K562 (cell line): ENCODE data around the gene PACSIN1. TPM values are rescaled to one million over a fixed set of nuclear protein-coding genes. Genes with fewer than 3 reads are reported as not detected.

Experiments used
- BRD9 ChIP-seq: fragments of 450-650 bp; IDR thresholded peaks from 2 replicates; pipeline ENCODE4 v1.6.1; 2018; ENCODE audit warnings: low read depth; ENCODE audit not compliant: partially characterized antibody
- EGR1 ChIP-seq: fragments of 450-650 bp; conservative IDR thresholded peaks from 2 replicates; pipeline ENCODE4 v1.6.1; 2017; ENCODE audit warnings: mild to moderate bottlenecking
- FOSL1 ChIP-seq: fragments of 200-800 bp; sonication (Bioruptor generic); conservative IDR thresholded peaks from 2 replicates; pipeline ENCODE4 v1.6.1; 2016; ENCODE audit warnings: missing genetic modification characterization, missing compliant biosample characterization
- FOXA3 ChIP-seq, 2 experiments: fragments of 450-650 bp in 1 of 2; sonication (generic) in 1 of 2; formaldehyde crosslinking; IDR thresholded peaks in 1 of 2; conservative IDR thresholded peaks in 1 of 2; 2 replicates each; pipeline versions ENCODE4 v1.4.0 to v1.8.0; 2020 to 2022; ENCODE audit warnings: mild to moderate bottlenecking in 2 of 2, missing genetic modification reagents in 1 of 2
- GATAD2A ChIP-seq: fragments of 450-650 bp; IDR thresholded peaks from 2 replicates; pipeline ENCODE4 v1.6.1; 2017
- HEY1 ChIP-seq: fragments of 250-450 bp; sonication (Bioruptor Pico); IDR thresholded peaks from 2 replicates; pipeline ENCODE4 v1.5.0; 2020; ENCODE audit warnings: mild to moderate bottlenecking, moderate library complexity, borderline replicate concordance
- HMBOX1 ChIP-seq: sonication (generic); IDR thresholded peaks from 2 replicates; pipeline ENCODE4 v1.6.1; 2016
- HNRNPK ChIP-seq: fragments of 200-400 bp; formaldehyde crosslinking; IDR thresholded peaks from one replicate; pipeline ENCODE4 v1.6.1; 2018; ENCODE audit warnings: mild to moderate bottlenecking, low read depth, low read length; ENCODE audit not compliant: poor library complexity, severe bottlenecking
- L3MBTL2 ChIP-seq: fragments of 450-650 bp; IDR thresholded peaks from 2 replicates; pipeline ENCODE4 v1.6.1; 2016; ENCODE audit warnings: mild to moderate bottlenecking, moderate library complexity
- MYC ChIP-seq, 2 experiments: fragments of 250-450 bp in 1 of 2; sonication (Bioruptor Pico) in 1 of 2; IDR thresholded peaks; 2 replicates each; pipeline versions ENCODE4 v1.5.1 to v1.6.1; 2012 to 2021; ENCODE audit warnings: low read depth in 2 of 2, borderline replicate concordance in 1 of 2, improper control_type of control experiment in 1 of 2, low read length in 1 of 2, mild to moderate bottlenecking in 1 of 2, moderate library complexity in 1 of 2
- POLR3G ChIP-seq: IDR thresholded peaks from 2 replicates; pipeline ENCODE4 v1.6.1; 2011; ENCODE audit not compliant: insufficient read length, insufficient replicate concordance; ENCODE audit errors: extremely low read depth
- RHOXF2B ChIP-seq: fragments of 250-450 bp; sonication (Bioruptor Pico); conservative IDR thresholded peaks from 2 replicates; pipeline ENCODE4 v1.5.1; 2021
- RNF2 ChIP-seq: sonication (generic); IDR thresholded peaks from 2 replicates; pipeline ENCODE4 v1.6.1; 2016
- SIX5 ChIP-seq, 2 experiments: IDR thresholded peaks; 2 replicates each; pipeline ENCODE4 v1.6.1; 2011; ENCODE audit warnings: low read length in 2 of 2, borderline replicate concordance in 1 of 2, low read depth in 1 of 2, mild to moderate bottlenecking in 1 of 2, moderate library complexity in 1 of 2; ENCODE audit not compliant: insufficient read depth in 1 of 2
- SMARCC2 ChIP-seq: fragments of 450-650 bp; IDR thresholded peaks from 2 replicates; pipeline ENCODE4 v1.6.1; 2017; ENCODE audit warnings: antibody characterized with exemption, moderate library complexity, mild to moderate bottlenecking, low read depth
- STAT6 ChIP-seq: sonication (generic); formaldehyde crosslinking; IDR thresholded peaks from 2 replicates; pipeline ENCODE4 v1.8.1; 2023; ENCODE audit warnings: mild to moderate bottlenecking, missing genetic modification reagents
- TAL1 ChIP-seq: fragments of 450-650 bp; IDR thresholded peaks from 2 replicates; pipeline ENCODE4 v1.6.1; 2016; ENCODE audit warnings: mild to moderate bottlenecking
- ZEB2 ChIP-seq: fragments of 450-650 bp; IDR thresholded peaks from 2 replicates; pipeline ENCODE4 v1.6.1; 2016
- ZNF174 ChIP-seq: fragments of 250-450 bp; sonication (Bioruptor Pico); IDR thresholded peaks from 2 replicates; pipeline ENCODE4 v1.4.0; 2020; ENCODE audit warnings: mild to moderate bottlenecking
- ZNF175 ChIP-seq: fragments of 200-800 bp; sonication (Bioruptor generic); IDR thresholded peaks from 2 replicates; pipeline ENCODE4 v1.6.1; 2016; ENCODE audit warnings: low read depth, mild to moderate bottlenecking, missing genetic modification characterization, missing compliant biosample characterization
- ZNF217 ChIP-seq: sonication (generic); formaldehyde crosslinking; IDR thresholded peaks from 2 replicates; pipeline ENCODE4 v1.8.0; 2022; ENCODE audit warnings: mild to moderate bottlenecking, missing genetic modification reagents
- ZNF263 ChIP-seq: sonication (generic); formaldehyde crosslinking; IDR thresholded peaks from 2 replicates; pipeline ENCODE4 v1.8.0; 2022; ENCODE audit warnings: mild to moderate bottlenecking, missing genetic modification reagents, borderline replicate concordance
- ZNF41 ChIP-seq: fragments of 250-450 bp; sonication (Bioruptor Pico); conservative IDR thresholded peaks from 2 replicates; pipeline ENCODE4 v1.4.0; 2020; ENCODE audit warnings: mild to moderate bottlenecking
- ZNF551 ChIP-seq: fragments of 250-450 bp; sonication (Bioruptor Pico); IDR thresholded peaks from 2 replicates; pipeline ENCODE4 v1.5.0; 2021; ENCODE audit warnings: mild to moderate bottlenecking, moderate library complexity
- ZNF707 ChIP-seq: fragments of 250-450 bp; sonication (Bioruptor Pico); conservative IDR thresholded peaks from 2 replicates; pipeline ENCODE4 v1.8.0; 2022; ENCODE audit warnings: inconsistent platforms, mild to moderate bottlenecking, moderate library complexity
- polyA plus RNA-seq, 8 experiments: library from polyadenylated mRNA; depleted of rRNA in 4 of 8; stranded (reverse) in 5 of 8; unstranded in 3 of 8; fragments of >200 nt; fragmentation: Nextera tagmentation in 2 of 8; fragmentation: Illumina TruSeq in 1 of 8; extraction: Ambion mirVana in 2 of 8; extraction: Trizol in 1 of 8; gene quantifications; 2 replicates each; pipeline versions ENCODE4 v1.2.1 to v1.2.3, GENCODE V29; 2011 to 2014; ENCODE audit warnings: inconsistent platforms in 1 of 8, missing spikeins in 1 of 8
- total RNA-seq, 7 experiments: library from RNA; depleted of rRNA in 6 of 7; stranded (reverse); fragments of >200 nt in 6 of 7; fragmentation: Illumina TruSeq in 2 of 7; extraction: Trizol in 2 of 7; gene quantifications; 2 replicates each; pipeline versions ENCODE4 v1.2.1 to v1.2.3, GENCODE V29; 2011 to 2021; ENCODE audit warnings: low replicate concordance in 1 of 7

PACSIN1 gene
- total and polyA plus RNA-seq, 9 of the 15 experiments (the other 6 are each of a cell fraction or from before 2014, with no cell fraction given), result 0.01 to 1.7 (median 0.45) TPM

DNA sequence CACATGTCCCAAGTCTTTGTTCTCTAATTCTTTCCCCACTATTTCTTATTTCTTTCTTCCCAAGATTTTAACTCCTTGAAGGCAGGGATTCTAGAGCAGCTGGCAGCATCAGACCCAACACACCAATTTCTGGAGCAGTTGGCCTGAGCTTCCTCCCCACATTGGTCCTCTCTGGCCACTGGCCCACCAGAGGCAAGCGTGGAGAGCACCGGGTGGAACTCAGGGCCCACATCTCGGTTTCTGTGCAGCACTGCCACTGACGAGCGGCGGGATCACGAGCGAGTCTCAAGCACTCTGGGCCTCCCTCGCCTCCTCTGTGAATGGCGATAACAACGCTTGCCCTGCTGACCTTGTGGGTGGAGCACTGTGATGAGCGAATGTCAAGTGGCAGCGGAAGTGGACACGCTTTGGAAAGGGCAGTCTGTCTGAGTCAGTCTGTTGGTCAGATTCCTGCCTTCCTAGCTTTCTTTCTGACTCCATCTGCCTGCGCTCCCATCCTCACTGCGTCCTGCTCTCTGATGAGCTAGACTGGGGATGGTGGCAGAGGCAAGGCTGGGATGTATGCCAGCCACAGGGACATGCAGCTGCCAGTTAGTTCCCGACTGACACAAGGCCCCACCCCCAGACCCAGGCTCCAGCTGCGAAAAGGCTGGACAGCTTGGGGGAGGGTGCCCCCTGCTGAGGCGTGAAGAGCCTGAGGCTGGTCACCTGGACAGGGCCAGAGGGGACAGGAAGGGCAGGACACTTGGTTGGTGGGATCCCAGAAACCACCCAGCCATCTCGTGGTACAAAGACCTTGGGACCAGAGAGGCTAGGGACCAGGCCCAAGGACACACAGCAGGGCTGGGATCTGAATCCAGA is 94.7 kb downstream of the PACSIN1 start (continued):
- peak; percentile 89 for TF ChIP-seq BRD9
- TF ChIP-seq RNF2, result peak; percentile 97
- no peak for TF ChIP-seq ZNF551 (CRISPR knock-in tag)
- TF ChIP-seq HEY1 (CRISPR knock-in tag), result 0 out of 2 replicates have a peak, but pooled peaks have one; percentile 20
- peak; percentile 93 for TF ChIP-seq ZNF263 (CRISPR knock-in tag)
- TF ChIP-seq SMARCC2, result peak; percentile 56; the same call in 1 of the 2 replicates
- TF ChIP-seq ZNF217 (CRISPR knock-in tag), result no peak
- no peak for TF ChIP-seq HNRNPK
- peak; percentile 92 for TF ChIP-seq EGR1
- 0 out of 2 replicates have a peak, but pooled peaks have one; percentile 25 for TF ChIP-seq RHOXF2B (CRISPR knock-in tag)
- TF ChIP-seq FOSL1 (tag), result peak; percentile 91
- no peak for TF ChIP-seq ZNF174
- TF ChIP-seq GATAD2A, result peak; percentile 91; the same call in 1 of the 2 replicates
- TF ChIP-seq POLR3G, result no peak
- peak; percentile 74 for TF ChIP-seq TAL1
- TF ChIP-seq STAT6 (CRISPR knock-in tag), result no peak
- TF ChIP-seq HMBOX1, result 0 out of 2 replicates have a peak, but pooled peaks have one; percentile 51
- peak; percentile 77 for TF ChIP-seq MYC (IDR thresholded peaks at IDR 0.05; ENCODE audit: low read depth, low read length)
- peak; percentile 2; the same call in 1 of the 2 replicates for TF ChIP-seq MYC (CRISPR knock-in tag; IDR thresholded peaks at IDR 0.05; ENCODE audit: borderline replicate concordance, low read depth)
- TF ChIP-seq ZNF41 (CRISPR knock-in tag), result 0 out of 2 replicates have a peak, but pooled peaks have one; percentile 2
- no peak for TF ChIP-seq SIX5 (IDR thresholded peaks at IDR 0.05; ENCODE audit: borderline replicate concordance in 1 of 2, insufficient read depth in 1 of 2, low read depth in 1 of 2, low read length in 2 of 2)
- no peak for TF ChIP-seq ZNF707 (CRISPR knock-in tag)
- TF ChIP-seq ZNF175 (CRISPR knock-in tag), result peak; percentile 47; the same call in 1 of the 2 replicates
- peak; percentile 89 for TF ChIP-seq L3MBTL2
- peak in 1 of 2 experiments; percentile 41; a peak in 1 of 4 replicates for TF ChIP-seq FOXA3 (CRISPR knock-in tag; conservative IDR thresholded peaks at IDR 0.05 in 1 of 2, IDR thresholded peaks at IDR 0.05 in 1 of 2)
- TF ChIP-seq ZEB2, result no peak; the same call in 1 of the 2 replicates
